GM23248 (cell line): ENCODE results near the gene MAD2L1. TPM values are rescaled to one million over a fixed set of nuclear protein-coding genes. Genes with fewer than 3 reads are reported as not detected.
"Not testable (repeated sequence)": the region's sequence is repeated elsewhere in the genome, so short reads cannot be mapped to it uniquely, and the experiment has no call there.

Experiments
- DNase-seq: peaks from one replicate; pipeline ENCODE4 v3.0.0-alpha.2; 2015
- H2AFZ ChIP-seq: fragments of 200-600 bp; sonication (generic); 2 replicates; pipeline ENCODE4 v1.6.1; 2016; ENCODE audit warnings: antibody characterized with exemption
- H3F3A ChIP-seq: fragments of 200-600 bp; sonication (generic); 2 replicates; pipeline ENCODE4 v1.6.1; 2016; ENCODE audit warnings: mild to moderate bottlenecking, antibody characterized with exemption, mixed run types; ENCODE audit not compliant: insufficient read depth
- H3K27ac ChIP-seq: fragments of 200-600 bp; sonication (generic); 2 replicates; pipeline ENCODE4 v1.5.1; 2016; ENCODE audit warnings: mild to moderate bottlenecking
- H3K27me3 ChIP-seq: fragments of 200-600 bp; sonication (generic); replicated peaks from 2 replicates; pipeline ENCODE4 v1.6.1; 2016; ENCODE audit warnings: mild to moderate bottlenecking; ENCODE audit not compliant: insufficient read depth
- H3K36me3 ChIP-seq: fragments of 200-600 bp; sonication (generic); 2 replicates; pipeline ENCODE4 v1.6.1; 2016; ENCODE audit warnings: low read depth, mild to moderate bottlenecking
- H3K4me1 ChIP-seq: fragments of 200-600 bp; sonication (generic); 2 replicates; pipeline ENCODE4 v1.6.1; 2016; ENCODE audit warnings: mild to moderate bottlenecking; ENCODE audit not compliant: insufficient read depth
- H3K4me2 ChIP-seq: fragments of 200-600 bp; sonication (generic); one replicate; pipeline ENCODE4 v1.6.1; 2016; ENCODE audit warnings: mild to moderate bottlenecking; ENCODE audit not compliant: unreplicated experiment
- H3K4me3 ChIP-seq: fragments of 200-600 bp; sonication (generic); 2 replicates; pipeline ENCODE4 v1.5.1; 2016; ENCODE audit warnings: mild to moderate bottlenecking
- H3K79me2 ChIP-seq: fragments of 200-600 bp; sonication (generic); 2 replicates; pipeline ENCODE4 v1.6.1; 2016; ENCODE audit warnings: mild to moderate bottlenecking; ENCODE audit not compliant: insufficient read depth
- H3K9ac ChIP-seq: fragments of 200-600 bp; sonication (generic); 2 replicates; pipeline ENCODE4 v1.6.1; 2016; ENCODE audit warnings: mild to moderate bottlenecking
- H3K9me2 ChIP-seq: fragments of 200-600 bp; sonication (generic); 2 replicates; pipeline ENCODE4 v1.6.1; 2016; ENCODE audit warnings: mixed run types, mild to moderate bottlenecking, moderate library complexity; ENCODE audit not compliant: insufficient read depth
- H3K9me3 ChIP-seq: fragments of 200-600 bp; sonication (generic); one replicate; pipeline ENCODE4 v1.6.1; 2017; ENCODE audit warnings: low read depth
- H4K20me1 ChIP-seq: fragments of 200-600 bp; sonication (generic); 2 replicates; pipeline ENCODE4 v1.6.0; 2016; ENCODE audit not compliant: insufficient read depth
- EZH2 ChIP-seq: fragments of 200-600 bp; sonication (generic); IDR thresholded peaks from 2 replicates; pipeline ENCODE4 v1.6.1; 2018; ENCODE audit warnings: antibody characterized with exemption, mild to moderate bottlenecking; ENCODE audit not compliant: insufficient read depth, poor library complexity, severe bottlenecking
- EZH2phosphoT487 ChIP-seq: fragments of 200-600 bp; sonication (generic); IDR thresholded peaks from 2 replicates; pipeline ENCODE4 v1.6.1; 2018; ENCODE audit warnings: antibody characterized with exemption, moderate library complexity, mild to moderate bottlenecking, low read depth; ENCODE audit not compliant: insufficient read depth
- WGBS, 2 experiments: methylation state at CpG; one replicate each; pipeline ENCODE4 v1.1.6; 2015 to 2017; ENCODE audit warnings: low lambda C conversion rate in 2 of 2, low coverage in 1 of 2; ENCODE audit errors: missing lambda C conversion rate in 2 of 2; 5-methylcytosine and 5-hydroxymethylcytosine counted together
- in situ Hi-C: fragments of 300-500 bp; cut with MboI; formaldehyde crosslinking; loops from 2 replicates; pipeline ENCODE4 v1.15.0; 2020
- polyA plus RNA-seq: library from polyadenylated mRNA; unstranded; fragments of >200 nt; fragmentation: Nextera tagmentation; extraction: Ambion mirVana; gene quantifications from 2 replicates; pipeline ENCODE4 v1.2.1, GENCODE V29; 2016
- total RNA-seq: library from RNA; depleted of rRNA; stranded (reverse); fragments of >200 nt; shearing (Covaris generic); gene quantifications from 2 replicates; pipeline ENCODE4 v1.2.3, GENCODE V29; 2014

Gene MAD2L1
- total and polyA plus RNA-seq, 2 experiments from 2014 or later = 31.3 to 40.6 TPM

GRCh38 chr4:120096508-120097297 lies 30.1 kb upstream of the MAD2L1 start:
- Histone ChIP-seq H3K36me3 (no peaks in the 10 kb centered on the region), H3K9me2 (no peaks in the 10 kb centered on the region), H3K9ac (no peak overlapping the region), H2AFZ (no peak overlapping the region), H3K27ac (no peak overlapping the region), H3K9me3 (no peaks in the 10 kb centered on the region), H3K4me1 (peaks cover 12% of the 10 kb centered on the region), H3K27me3 (no peaks in the 10 kb centered on the region), H3K4me2 (peak overlapping the region; percentile 32), H3K4me3 (no peak overlapping the region), H4K20me1 (no peaks in the 10 kb centered on the region), H3K79me2 (no peaks in the 10 kb centered on the region), H3F3A (no peaks in the 10 kb centered on the region)
- in situ Hi-C loops = no loop called here
- TF ChIP-seq EZH2phosphoT487 (no peak), EZH2 (no peak)
- peak; percentile 47 for DNase-seq
- whole genome bisulfite sequencing, 2 experiments = 81 to 82% methylated on average over 2 of the region's 2 CpGs

- Histone ChIP-seq H2AFZ (no peak overlapping the region), H4K20me1 (no peaks in the 10 kb centered on the region), H3F3A (no peaks in the 10 kb centered on the region), H3K36me3 (no peaks in the 10 kb centered on the region), H3K9me2 (no peaks in the 10 kb centered on the region), H3K27ac (no peak overlapping the region), H3K4me3 (no peak overlapping the region), H3K79me2 (no peaks in the 10 kb centered on the region), H3K9ac (no peak overlapping the region), H3K9me3 (no peaks in the 10 kb centered on the region), H3K4me2 (no peak overlapping the region), H3K27me3 (no peaks in the 10 kb centered on the region), H3K4me1 (no peaks in the 10 kb centered on the region)
- in situ Hi-C loops = no loop called here
- TF ChIP-seq EZH2phosphoT487 (no peak), EZH2 (no peak)
- peak; percentile 30 for DNase-seq
- 68 to 74% methylated on average over 2 of the region's 2 CpGs for WGBS, 2 experiments
These were observed 21.9 kb upstream of the MAD2L1 start for GRCh38 chr4:120088507-120088906.

- H3K4me3 ChIP-seq, H4K20me1 ChIP-seq, H3K9ac ChIP-seq, H3K79me2 ChIP-seq, H3K9me2 ChIP-seq, H3F3A ChIP-seq, H3K4me1 ChIP-seq, H3K4me2 ChIP-seq, H3K27ac ChIP-seq, DNase-seq, H3K27me3 ChIP-seq, H2AFZ ChIP-seq, H3K9me3 ChIP-seq, H3K36me3 ChIP-seq, in situ Hi-C loops: not testable (repeated sequence)
- WGBS, 2 experiments = 0 to 5% methylated on average over 1 of the region's 1 CpG
These were observed 21.4 kb upstream of the MAD2L1 start for GRCh38 chr4:120088066-120088465.

GRCh38 chr4:120085705-120086104 lies 19.1 kb upstream of the MAD2L1 start:
- Histone ChIP-seq H3K4me2 (no peak overlapping the region), H3F3A (no peaks in the 10 kb centered on the region), H3K9me3 (no peaks in the 10 kb centered on the region), H3K79me2 (no peaks in the 10 kb centered on the region), H4K20me1 (no peaks in the 10 kb centered on the region), H3K4me3 (no peak overlapping the region), H2AFZ (no peak overlapping the region), H3K27me3 (no peaks in the 10 kb centered on the region), H3K9me2 (no peaks in the 10 kb centered on the region), H3K36me3 (no peaks in the 10 kb centered on the region), H3K4me1 (0 out of 2 replicates have a peak, but pooled peaks cover 2% of the 10 kb centered on the region), H3K27ac (no peak overlapping the region), H3K9ac (no peak overlapping the region)
- peak; percentile 29 for DNase-seq
- in situ Hi-C loops = no loop called here
- no peak for TF ChIP-seq EZH2
- no peak for TF ChIP-seq EZH2phosphoT487

DNA sequence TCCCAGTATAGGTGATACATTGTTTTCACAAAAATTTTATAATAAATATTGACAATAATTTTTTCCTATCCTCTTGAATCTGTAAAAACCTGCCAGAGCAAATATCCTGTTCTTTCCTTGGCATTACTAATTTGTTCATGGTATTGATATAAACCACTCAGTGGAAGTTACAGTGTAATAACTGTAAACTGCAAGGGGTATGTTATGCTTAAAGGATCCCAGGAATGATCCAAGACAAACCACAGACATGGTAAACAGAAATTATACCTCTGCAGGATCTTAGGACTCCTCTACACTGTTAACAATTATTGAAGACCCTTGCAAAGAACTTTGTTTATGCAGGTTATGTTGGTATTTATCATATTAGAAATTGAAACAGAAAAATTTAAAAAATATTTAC lies 17.7 kb upstream of the MAD2L1 start:
- Histone ChIP-seq H3K4me1 (0 out of 2 replicates have a peak, but pooled peaks cover 4% of the 10 kb centered on the region), H3K9me2 (no peaks in the 10 kb centered on the region), H3F3A (no peaks in the 10 kb centered on the region), H3K36me3 (no peaks in the 10 kb centered on the region), H2AFZ (no peak overlapping the region), H3K9me3 (no peaks in the 10 kb centered on the region), H3K79me2 (no peaks in the 10 kb centered on the region), H3K9ac (no peak overlapping the region), H3K27ac (no peak overlapping the region), H3K4me2 (no peak overlapping the region), H4K20me1 (no peaks in the 10 kb centered on the region), H3K4me3 (no peak overlapping the region), H3K27me3 (no peaks in the 10 kb centered on the region)
- no peak for DNase-seq
- in situ Hi-C loops = no loop called here
- TF ChIP-seq EZH2phosphoT487 = no peak
- TF ChIP-seq EZH2 = no peak
